ENCODE data around the gene TXNDC11. TPM values are rescaled to one million over a fixed set of nuclear protein-coding genes. Genes with fewer than 3 reads are reported as not detected.

TXNDC11 gene
- total and polyA plus RNA-seq, 2 experiments from 2014 or later = 6.8 to 12.0 TPM

DNA sequence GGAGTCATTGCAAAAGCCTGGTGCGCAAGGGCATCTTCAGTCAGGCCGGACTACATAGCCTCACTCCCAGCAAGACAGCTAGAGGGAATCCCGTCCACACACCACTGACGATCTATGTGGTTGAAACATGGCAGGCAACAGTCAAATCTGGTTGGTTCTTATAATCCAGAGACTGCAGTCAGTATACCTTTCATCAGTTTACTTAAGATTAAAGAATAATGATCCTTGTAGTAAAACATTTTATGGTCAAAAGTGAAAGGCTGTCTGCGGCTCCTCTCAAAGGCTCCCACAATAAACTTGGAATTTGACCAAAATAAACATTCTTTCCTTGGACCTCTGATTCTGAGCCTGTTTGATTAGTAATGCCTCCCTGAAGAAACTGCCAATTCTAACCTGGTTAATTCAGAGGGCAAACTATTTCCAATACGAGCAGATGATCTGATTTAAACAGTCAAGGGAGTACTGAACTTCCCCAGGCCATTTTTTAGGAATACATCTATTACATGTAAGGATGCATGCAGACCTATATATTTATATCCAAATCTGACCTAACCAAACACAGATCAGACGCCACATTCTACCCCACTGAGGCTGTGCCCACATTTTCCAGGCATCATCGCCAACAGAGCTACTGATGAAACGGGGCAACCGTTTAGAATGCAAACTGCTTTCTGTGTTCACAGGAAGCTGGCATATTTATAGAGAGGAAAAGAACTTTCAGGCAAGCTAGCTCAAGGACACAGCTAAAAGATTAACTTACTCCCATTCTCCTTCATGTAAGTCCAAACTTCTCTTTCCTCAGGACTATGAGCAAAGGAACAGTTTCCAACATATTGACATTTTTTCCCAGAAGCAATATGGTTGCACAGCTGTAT lies 15.3 kb upstream of the TXNDC11 start:
- Histone ChIP-seq H3F3A (replicated peaks; ENCODE audit: low read depth) (peaks cover 5% of the 10 kb centered on the region; the same call in 1 of the 2 replicates), H3K4me3 (no peak overlapping the region), H4K20me1 (replicated peaks; ENCODE audit: insufficient read depth) (peaks cover 3% of the 10 kb centered on the region; the same call in 1 of the 2 replicates), H3K79me2 (replicated peaks; ENCODE audit: insufficient read depth) (no peaks in the 10 kb centered on the region), H3K27me3 (ENCODE audit: insufficient read depth) (no peaks in the 10 kb centered on the region), H3K4me1 (ENCODE audit: insufficient read depth) (no peaks in the 10 kb centered on the region), H3K36me3 (ENCODE audit: insufficient read depth) (peaks cover 57% of the 10 kb centered on the region), H3K9me2 (ENCODE audit: insufficient read depth) (no peaks in the 10 kb centered on the region), H3K27ac (ENCODE audit: low read depth) (no peak overlapping the region), H3K4me2 (no peak overlapping the region), H2AFZ (no peak overlapping the region)
- TF ChIP-seq NANOG (IDR thresholded peaks at IDR 0.05; ENCODE audit: borderline replicate concordance) (no peak), EZH2 (IDR thresholded peaks at IDR 0.05; ENCODE audit: low read depth, unreplicated experiment) (no peak), CREB1 (CRISPR knock-in tag; IDR thresholded peaks at IDR 0.05; ENCODE audit: low read depth) (no peak), REST (IDR thresholded peaks at IDR 0.05; ENCODE audit: unreplicated experiment) (no peak), STAT1 (IDR thresholded peaks at IDR 0.05; ENCODE audit: unreplicated experiment) (no peak), POLR2AphosphoS5 (IDR thresholded peaks at IDR 0.05; ENCODE audit: low read depth) (no peak), ZNF114 (CRISPR knock-in tag; IDR thresholded peaks at IDR 0.05) (no peak)
- TF ChIP-seq, protein P1, sequence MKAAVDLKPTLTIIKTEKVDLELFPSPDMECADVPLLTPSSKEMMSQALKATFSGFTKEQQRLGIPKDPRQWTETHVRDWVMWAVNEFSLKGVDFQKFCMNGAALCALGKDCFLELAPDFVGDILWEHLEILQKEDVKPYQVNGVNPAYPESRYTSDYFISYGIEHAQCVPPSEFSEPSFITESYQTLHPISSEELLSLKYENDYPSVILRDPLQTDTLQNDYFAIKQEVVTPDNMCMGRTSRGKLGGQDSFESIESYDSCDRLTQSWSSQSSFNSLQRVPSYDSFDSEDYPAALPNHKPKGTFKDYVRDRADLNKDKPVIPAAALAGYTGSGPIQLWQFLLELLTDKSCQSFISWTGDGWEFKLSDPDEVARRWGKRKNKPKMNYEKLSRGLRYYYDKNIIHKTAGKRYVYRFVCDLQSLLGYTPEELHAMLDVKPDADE (IDR thresholded peaks at IDR 0.05) = no peak
- TF ChIP-seq, protein P2, sequence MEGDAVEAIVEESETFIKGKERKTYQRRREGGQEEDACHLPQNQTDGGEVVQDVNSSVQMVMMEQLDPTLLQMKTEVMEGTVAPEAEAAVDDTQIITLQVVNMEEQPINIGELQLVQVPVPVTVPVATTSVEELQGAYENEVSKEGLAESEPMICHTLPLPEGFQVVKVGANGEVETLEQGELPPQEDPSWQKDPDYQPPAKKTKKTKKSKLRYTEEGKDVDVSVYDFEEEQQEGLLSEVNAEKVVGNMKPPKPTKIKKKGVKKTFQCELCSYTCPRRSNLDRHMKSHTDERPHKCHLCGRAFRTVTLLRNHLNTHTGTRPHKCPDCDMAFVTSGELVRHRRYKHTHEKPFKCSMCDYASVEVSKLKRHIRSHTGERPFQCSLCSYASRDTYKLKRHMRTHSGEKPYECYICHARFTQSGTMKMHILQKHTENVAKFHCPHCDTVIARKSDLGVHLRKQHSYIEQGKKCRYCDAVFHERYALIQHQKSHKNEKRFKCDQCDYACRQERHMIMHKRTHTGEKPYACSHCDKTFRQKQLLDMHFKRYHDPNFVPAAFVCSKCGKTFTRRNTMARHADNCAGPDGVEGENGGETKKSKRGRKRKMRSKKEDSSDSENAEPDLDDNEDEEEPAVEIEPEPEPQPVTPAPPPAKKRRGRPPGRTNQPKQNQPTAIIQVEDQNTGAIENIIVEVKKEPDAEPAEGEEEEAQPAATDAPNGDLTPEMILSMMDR (conservative IDR thresholded peaks at IDR 0.05; ENCODE audit: low read depth in 2 of 2) = no peak
- TF ChIP-seq, protein P3, sequence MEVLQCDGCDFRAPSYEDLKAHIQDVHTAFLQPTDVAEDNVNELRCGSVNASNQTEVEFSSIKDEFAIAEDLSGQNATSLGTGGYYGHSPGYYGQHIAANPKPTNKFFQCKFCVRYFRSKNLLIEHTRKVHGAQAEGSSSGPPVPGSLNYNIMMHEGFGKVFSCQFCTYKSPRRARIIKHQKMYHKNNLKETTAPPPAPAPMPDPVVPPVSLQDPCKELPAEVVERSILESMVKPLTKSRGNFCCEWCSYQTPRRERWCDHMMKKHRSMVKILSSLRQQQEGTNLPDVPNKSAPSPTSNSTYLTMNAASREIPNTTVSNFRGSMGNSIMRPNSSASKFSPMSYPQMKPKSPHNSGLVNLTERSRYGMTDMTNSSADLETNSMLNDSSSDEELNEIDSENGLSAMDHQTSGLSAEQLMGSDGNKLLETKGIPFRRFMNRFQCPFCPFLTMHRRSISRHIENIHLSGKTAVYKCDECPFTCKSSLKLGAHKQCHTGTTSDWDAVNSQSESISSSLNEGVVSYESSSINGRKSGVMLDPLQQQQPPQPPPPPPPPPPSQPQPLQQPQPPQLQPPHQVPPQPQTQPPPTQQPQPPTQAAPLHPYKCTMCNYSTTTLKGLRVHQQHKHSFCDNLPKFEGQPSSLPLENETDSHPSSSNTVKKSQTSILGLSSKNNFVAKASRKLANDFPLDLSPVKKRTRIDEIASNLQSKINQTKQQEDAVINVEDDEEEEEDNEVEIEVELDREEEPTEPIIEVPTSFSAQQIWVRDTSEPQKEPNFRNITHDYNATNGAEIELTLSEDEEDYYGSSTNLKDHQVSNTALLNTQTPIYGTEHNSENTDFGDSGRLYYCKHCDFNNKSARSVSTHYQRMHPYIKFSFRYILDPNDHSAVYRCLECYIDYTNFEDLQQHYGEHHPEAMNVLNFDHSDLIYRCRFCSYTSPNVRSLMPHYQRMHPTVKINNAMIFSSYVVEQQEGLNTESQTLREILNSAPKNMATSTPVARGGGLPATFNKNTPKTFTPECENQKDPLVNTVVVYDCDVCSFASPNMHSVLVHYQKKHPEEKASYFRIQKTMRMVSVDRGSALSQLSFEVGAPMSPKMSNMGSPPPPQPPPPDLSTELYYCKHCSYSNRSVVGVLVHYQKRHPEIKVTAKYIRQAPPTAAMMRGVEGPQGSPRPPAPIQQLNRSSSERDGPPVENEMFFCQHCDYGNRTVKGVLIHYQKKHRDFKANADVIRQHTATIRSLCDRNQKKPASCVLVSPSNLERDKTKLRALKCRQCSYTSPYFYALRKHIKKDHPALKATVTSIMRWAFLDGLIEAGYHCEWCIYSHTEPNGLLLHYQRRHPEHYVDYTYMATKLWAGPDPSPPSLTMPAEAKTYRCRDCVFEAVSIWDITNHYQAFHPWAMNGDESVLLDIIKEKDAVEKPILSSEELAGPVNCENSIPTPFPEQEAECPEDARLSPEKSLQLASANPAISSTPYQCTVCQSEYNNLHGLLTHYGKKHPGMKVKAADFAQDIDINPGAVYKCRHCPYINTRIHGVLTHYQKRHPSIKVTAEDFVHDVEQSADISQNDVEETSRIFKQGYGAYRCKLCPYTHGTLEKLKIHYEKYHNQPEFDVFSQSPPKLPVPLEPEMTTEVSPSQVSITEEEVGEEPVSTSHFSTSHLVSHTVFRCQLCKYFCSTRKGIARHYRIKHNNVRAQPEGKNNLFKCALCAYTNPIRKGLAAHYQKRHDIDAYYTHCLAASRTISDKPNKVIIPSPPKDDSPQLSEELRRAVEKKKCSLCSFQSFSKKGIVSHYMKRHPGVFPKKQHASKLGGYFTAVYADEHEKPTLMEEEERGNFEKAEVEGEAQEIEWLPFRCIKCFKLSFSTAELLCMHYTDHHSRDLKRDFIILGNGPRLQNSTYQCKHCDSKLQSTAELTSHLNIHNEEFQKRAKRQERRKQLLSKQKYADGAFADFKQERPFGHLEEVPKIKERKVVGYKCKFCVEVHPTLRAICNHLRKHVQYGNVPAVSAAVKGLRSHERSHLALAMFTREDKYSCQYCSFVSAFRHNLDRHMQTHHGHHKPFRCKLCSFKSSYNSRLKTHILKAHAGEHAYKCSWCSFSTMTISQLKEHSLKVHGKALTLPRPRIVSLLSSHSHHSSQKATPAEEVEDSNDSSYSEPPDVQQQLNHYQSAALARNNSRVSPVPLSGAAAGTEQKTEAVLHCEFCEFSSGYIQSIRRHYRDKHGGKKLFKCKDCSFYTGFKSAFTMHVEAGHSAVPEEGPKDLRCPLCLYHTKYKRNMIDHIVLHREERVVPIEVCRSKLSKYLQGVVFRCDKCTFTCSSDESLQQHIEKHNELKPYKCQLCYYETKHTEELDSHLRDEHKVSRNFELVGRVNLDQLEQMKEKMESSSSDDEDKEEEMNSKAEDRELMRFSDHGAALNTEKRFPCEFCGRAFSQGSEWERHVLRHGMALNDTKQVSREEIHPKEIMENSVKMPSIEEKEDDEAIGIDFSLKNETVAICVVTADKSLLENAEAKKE (CRISPR knock-in tag; IDR thresholded peaks at IDR 0.05) = no peak
- Mint-ChIP-seq H3K27me3 (ENCODE audit: insufficient read depth, low read depth, poor library complexity) (no peaks in the 10 kb centered on the region), H3K4me3 (no peak overlapping the region), H3K27ac (no peak overlapping the region), H3K9me3 (no peaks in the 10 kb centered on the region), H3K4me1 (no peaks in the 10 kb centered on the region), H3K36me3 (ENCODE audit: low read depth) (peaks cover 67% of the 10 kb centered on the region)
- DNase-seq (ENCODE audit: low spot score) = no peak
- no peak for ATAC-seq
